Stimulated activated CD4-positive, alpha-beta T cell treated with anti-CD3 and anti-CD28 coated beads, TNF-alpha, amount 100 ng/mL, for 1 hour (primary cell): Measurements from ENCODE around the gene TBL1Y.
A peak's percentile ranks its signal among the peaks of the same experiment; 100 is the strongest.
"Not testable (repeated sequence)": the region's sequence is repeated elsewhere in the genome, so short reads cannot be mapped to it uniquely, and the experiment has no call there.

Experiments used
- DNase-seq, 3 donors: peaks; one replicate each; pipeline ENCODE4 v3.0.0-alpha.2; 2020; ENCODE audit warnings: low read depth in 3 of 3, low spot score in 1 of 3

TBL1Y gene

GRCh38 chrY:7078725-7079124 lies 168.2 kb downstream of the TBL1Y start:
- DNase-seq, result no peak

- DNase-seq, result not testable (repeated sequence)
These were observed 170.1 kb downstream of the TBL1Y start for GRCh38 chrY:7080548-7080947.

- peak in 2 of 3 donors; percentile 15 to 57 for DNase-seq
These were observed 175.1 kb downstream of the TBL1Y start for GRCh38 chrY:7085606-7086005.

GRCh38 chrY:7092836-7093235 lies 182.3 kb downstream of the TBL1Y start:
- no peak for DNase-seq

- no peak for DNase-seq
These were observed 183.9 kb downstream of the TBL1Y start for GRCh38 chrY:7094365-7094764.

GRCh38 chrY:7097021-7097420 lies 186.5 kb downstream of the TBL1Y start:
- no peak for DNase-seq

GRCh38 chrY:7099742-7100141 lies 189.2 kb downstream of the TBL1Y start:
- DNase-seq, result no peak

- no peak for DNase-seq
These were observed 192.2 kb downstream of the TBL1Y start for GRCh38 chrY:7102680-7103079.

- no peak for DNase-seq
These were observed 196.7 kb downstream of the TBL1Y start for GRCh38 chrY:7107179-7107578.

- no peak for DNase-seq
These were observed 199.6 kb downstream of the TBL1Y start for GRCh38 chrY:7110086-7110485.

GRCh38 chrY:7115871-7116270 lies 205.4 kb downstream of the TBL1Y start:
- DNase-seq, result no peak

GRCh38 chrY:7122202-7122601 lies 211.7 kb downstream of the TBL1Y start:
- DNase-seq, result no peak

- DNase-seq, result no peak
These were observed 214.9 kb downstream of the TBL1Y start for GRCh38 chrY:7125136-7126056.

GRCh38 chrY:7128211-7128610 lies 217.7 kb downstream of the TBL1Y start:
- no peak for DNase-seq
